ENCODE data around the gene PRAMEF12.
A peak's percentile ranks its signal among the peaks of the same experiment; 100 is the strongest.
"Not testable (repeated sequence)": the region's sequence is repeated elsewhere in the genome, so short reads cannot be mapped to it uniquely, and the experiment has no call there.

The PRAMEF12 gene

DNA sequence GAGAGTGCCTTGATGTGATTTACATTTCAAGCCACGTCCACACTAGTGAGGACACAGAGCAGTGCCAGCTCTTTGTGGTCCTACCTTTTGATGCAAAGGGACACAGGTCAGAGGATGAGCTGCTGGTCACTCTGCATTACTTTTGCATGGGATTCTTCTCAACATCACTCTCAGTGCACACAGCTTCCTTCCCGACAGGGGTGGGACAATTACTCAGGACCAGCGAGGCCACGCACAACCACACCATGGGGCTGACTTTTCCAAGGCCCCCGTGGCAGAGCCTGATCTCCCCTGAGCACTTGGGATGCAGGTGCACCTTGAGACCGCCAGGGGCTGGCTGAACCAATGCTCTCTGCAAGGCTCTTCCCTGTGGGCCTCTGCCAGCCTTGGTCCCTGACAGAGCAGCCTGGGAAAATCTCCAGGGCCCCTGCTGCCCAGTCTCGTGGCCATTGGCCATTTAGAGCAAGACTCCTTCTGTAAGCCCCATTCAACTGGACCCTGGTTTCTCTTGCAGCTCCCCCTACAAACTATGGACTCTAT lies 13.2 kb upstream of the PRAMEF12 start:
- no peak for TF ChIP-seq POLR2A (IDR thresholded peaks at IDR 0.05; ENCODE audit: low read depth, low read length)
- FAIRE-seq (no peak), DNase-seq (ENCODE audit: insufficient read length, low spot score) (no peak)

DNA sequence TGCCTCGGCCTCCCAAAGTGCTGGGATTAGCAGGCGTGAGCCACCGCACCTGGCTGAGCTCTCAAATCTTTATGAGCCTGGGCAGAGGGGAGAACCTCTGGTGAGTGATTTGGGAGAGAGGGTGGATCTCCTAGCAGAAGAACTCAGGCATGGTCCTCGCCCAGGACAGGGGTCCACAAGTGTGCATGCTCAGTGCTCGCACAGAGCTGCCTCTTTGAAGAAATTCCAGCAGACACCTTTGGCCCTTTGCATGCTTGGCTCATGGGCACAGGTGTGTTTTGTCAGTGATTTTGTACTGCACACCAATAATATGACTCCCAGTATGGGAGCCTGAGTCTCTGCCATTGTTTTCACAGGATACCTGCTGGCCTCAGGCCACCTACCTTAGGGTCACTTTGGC lies 11.8 kb upstream of the PRAMEF12 start:
- TF ChIP-seq POLR2A (IDR thresholded peaks at IDR 0.05; ENCODE audit: low read depth, low read length) = no peak
- no peak for DNase-seq (ENCODE audit: insufficient read length, low spot score)
- no peak for FAIRE-seq

DNA sequence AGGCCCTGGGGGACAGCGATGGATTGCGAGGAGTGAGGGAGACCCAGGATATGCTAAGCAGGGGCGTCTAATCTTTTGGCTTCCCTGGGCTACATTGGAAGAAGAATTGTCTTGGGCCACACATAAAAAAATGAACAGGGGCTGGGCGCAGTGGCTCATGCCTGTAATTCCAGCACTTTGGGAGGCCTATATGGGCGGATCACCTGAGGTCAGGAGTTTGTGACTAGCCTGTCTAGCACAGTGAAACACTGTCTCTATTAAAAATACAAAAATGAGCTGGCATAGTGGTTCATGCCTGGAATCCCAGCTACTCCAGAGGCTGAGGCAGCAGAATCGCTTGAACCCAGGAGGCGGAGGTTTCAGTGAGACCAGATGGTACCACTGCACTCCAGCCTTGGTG lies 10.8 kb upstream of the PRAMEF12 start:
- FAIRE-seq (no peak), DNase-seq (ENCODE audit: insufficient read length, low spot score) (no peak)
- TF ChIP-seq POLR2A (IDR thresholded peaks at IDR 0.05; ENCODE audit: low read depth, low read length) = no peak

DNA sequence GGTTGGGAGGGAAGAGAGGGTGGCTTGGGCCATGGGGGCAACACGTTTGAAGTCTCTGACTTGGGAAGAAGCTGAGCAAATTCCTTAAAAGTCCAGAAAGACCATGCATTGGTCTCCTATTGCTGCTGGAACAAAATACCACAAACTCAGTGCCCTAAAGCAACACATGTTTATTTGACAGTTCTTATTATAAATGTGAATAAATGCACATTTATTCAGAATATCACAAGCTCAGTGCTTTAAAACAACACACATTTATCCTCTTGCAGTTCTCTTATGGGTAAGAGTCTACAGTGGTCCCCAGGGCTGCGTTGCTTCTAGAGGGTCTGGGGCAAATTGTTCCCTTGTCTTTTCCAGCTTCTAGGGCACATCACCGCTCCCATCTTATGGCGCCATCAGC lies 10.1 kb upstream of the PRAMEF12 start:
- no peak for TF ChIP-seq POLR2A (IDR thresholded peaks at IDR 0.05; ENCODE audit: low read depth, low read length)
- no peak for FAIRE-seq
- DNase-seq (ENCODE audit: insufficient read length, low spot score) = no peak

DNA sequence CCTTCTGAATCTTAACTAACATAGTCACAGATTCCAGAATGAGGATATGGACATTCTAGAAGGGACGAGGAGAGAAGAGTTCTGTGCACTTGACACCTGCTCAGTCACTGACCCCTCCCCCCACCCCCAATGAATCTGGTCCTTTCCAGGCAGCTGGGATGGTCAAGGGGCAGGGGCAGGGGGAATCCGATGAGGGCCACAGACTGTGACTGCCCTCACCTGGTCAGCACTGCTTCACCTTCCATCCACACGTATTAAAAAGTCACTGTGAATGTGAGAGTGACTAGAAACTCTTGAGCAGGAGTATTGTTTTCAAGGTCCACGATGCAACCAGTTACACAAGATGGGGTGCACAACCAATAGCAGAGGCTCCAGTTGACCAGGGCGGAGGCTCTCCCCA lies 9.5 kb upstream of the PRAMEF12 start:
- DNase-seq (ENCODE audit: insufficient read length, low spot score) (no peak), FAIRE-seq (no peak)
- no peak for TF ChIP-seq POLR2A (IDR thresholded peaks at IDR 0.05; ENCODE audit: low read depth, low read length)

DNA sequence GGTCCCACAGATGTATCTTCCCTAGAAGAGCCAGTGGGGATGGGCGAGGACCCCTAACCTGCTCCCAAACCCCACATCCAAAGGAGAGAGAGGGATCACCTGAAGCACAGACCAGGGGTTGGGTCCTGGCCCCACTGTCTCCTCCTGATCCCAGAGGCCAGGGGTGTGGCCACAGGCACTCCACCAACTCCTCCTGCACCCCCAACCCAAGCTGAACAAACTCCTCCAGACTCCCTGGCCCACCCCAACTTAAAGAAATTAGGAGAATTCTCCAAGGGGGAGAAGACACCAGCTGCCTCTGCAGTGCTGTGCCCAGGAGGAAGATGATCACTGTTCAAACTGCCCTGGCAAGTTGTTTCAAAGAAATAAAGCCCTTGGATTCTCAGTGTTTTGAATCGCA lies 4.5 kb upstream of the PRAMEF12 start:
- FAIRE-seq = no peak
- no peak for DNase-seq (ENCODE audit: insufficient read length, low spot score)
- TF ChIP-seq POLR2A (IDR thresholded peaks at IDR 0.05; ENCODE audit: low read depth, low read length) = no peak

DNA sequence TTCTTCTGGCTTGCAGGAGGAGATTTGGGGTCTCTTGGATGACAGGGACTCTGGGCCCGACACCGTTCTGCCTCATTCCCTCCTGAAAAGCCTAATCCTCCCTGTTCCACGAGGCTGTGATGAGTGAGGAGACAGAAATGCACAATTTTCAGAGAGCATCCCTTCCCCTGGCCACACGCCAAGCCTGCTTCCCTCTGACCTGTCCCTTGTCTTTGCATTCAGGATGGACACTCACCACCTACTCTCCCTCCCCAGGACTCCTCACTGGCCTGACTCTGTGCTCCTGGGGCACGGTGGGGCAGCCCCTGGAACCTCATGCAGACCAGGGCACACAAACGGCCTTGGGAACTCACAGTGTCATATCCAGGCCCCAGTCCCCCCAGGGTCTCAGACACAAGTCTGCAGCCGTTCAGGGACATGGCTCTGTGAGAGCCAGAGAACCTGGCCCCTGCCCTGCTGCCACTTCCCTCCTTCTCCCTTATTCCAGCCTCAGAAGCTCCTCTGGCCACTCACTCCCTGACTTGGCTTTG lies 3.5 kb upstream of the PRAMEF12 start:
- no peak for DNase-seq (ENCODE audit: insufficient read length, low spot score)
- FAIRE-seq = no peak
- no peak for TF ChIP-seq POLR2A (IDR thresholded peaks at IDR 0.05; ENCODE audit: low read depth, low read length)

DNA sequence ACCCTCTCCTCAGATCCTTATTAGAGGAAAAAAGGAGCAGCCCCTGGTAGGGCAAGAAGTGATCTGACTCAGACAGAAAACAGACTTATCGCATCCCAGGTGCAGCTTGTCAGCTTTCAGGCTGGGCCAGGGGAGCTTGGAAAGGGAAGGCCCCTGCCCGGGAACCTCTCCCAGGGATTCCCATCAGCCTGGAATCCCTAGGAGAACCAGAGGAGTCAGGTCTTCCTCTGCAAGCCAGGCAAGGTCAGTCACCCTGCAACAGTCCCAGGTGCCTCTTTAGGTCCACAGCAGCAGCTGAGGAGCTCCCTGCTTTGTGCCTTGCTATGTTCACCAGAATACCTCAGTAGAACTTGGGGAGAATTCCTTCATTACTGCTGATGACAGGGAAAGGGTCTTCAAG lies 2.9 kb upstream of the PRAMEF12 start:
- DNase-seq (ENCODE audit: insufficient read length, low spot score) (no peak), FAIRE-seq (no peak)
- no peak for TF ChIP-seq POLR2A (IDR thresholded peaks at IDR 0.05; ENCODE audit: low read depth, low read length)

DNA sequence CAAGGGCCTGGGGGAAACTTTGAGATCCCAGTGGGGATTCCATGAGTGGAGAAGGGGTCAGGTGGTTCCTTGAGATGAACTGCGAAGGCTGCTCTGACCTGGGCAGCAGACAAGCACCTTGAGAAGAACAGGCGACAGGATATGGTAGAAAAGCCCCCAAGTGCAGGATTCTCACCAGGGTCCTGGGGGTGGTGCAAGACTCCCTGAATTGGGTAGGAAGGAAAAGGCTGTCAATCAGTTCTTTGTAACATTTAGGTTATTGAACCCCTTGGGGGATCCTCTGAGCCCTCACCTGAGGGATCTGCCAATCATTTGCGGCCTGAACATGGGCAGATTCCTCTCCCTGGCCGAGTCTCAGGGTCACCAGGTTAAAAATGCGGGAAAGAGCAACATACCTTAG lies 2.4 kb upstream of the PRAMEF12 start:
- DNase-seq (ENCODE audit: insufficient read length, low spot score) (no peak), FAIRE-seq (no peak)
- TF ChIP-seq POLR2A (IDR thresholded peaks at IDR 0.05; ENCODE audit: low read depth, low read length) = no peak

DNA sequence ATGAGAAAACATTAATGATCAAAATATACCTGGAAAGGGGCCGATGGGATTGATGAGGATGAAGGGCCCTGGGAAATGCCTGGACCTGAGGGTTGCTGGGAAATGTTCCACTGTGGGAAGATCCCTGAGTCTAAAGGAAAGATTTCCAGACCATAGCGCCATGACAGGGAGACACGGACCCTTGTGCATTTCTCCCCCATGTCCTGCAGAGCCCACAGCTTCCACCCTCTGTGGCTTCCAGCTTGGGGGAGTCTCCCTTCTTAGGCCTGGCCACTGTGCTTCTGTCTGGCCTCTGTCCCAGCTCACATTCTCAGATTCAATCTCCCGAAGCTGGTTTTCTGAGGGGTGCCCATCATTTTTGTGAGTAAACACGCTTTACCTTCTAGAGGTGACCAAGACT lies 1.0 kb upstream of the PRAMEF12 start:
- DNase-seq (ENCODE audit: insufficient read length, low spot score) (no peak), FAIRE-seq (no peak)
- no peak for TF ChIP-seq POLR2A (IDR thresholded peaks at IDR 0.05; ENCODE audit: low read depth, low read length)

DNA sequence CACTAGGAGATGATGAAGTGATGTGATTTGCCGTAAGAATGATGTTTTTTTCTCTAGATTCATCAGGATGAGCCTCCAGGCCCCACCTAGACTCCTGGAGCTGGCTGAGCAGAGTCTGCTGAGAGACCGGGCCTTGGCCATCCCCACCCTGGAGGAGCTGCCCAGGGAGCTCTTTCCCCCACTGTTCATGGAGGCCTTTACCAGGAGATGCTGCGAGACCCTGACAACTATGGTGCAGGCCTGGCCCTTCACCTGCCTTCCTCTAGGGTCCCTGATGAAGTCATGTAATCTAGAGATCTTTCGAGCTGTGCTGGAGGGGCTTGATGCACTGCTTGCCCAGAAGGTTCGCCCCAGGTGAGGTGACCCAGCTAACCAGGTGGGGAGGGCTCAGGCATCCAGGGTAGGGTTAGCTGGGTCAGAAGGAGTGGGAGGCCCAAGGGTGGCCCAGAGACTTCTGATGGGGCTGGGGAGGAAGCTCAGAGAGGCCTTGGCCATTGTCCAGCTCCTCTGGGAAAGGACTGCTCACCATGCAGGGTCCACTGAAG lies 1.3 kb downstream of the PRAMEF12 start:
- no peak for TF ChIP-seq POLR2A (IDR thresholded peaks at IDR 0.05; ENCODE audit: low read depth, low read length)
- DNase-seq (ENCODE audit: insufficient read length, low spot score) (no peak), FAIRE-seq (no peak)

DNA sequence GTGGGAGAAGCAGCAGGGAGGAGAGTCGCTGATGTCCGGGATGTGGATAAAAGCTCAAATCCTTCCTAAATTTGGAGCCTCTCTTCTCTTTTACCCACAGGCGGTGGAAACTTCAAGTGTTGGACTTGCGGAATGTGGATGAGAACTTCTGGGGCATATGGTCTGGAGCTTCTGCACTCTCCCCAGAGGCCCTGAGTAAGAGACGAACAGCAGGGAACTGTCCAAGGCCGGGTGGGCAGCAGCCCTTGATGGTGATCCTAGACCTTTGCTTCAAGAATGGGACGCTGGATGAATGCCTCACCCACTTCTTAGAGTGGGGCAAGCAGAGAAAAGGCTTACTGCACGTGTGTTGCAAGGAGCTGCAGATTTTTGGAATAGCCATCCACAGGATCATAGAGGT lies 1.9 kb downstream of the PRAMEF12 start:
- no peak for TF ChIP-seq POLR2A (IDR thresholded peaks at IDR 0.05; ENCODE audit: low read depth, low read length)
- DNase-seq (ENCODE audit: insufficient read length, low spot score) (no peak), FAIRE-seq (no peak)

DNA sequence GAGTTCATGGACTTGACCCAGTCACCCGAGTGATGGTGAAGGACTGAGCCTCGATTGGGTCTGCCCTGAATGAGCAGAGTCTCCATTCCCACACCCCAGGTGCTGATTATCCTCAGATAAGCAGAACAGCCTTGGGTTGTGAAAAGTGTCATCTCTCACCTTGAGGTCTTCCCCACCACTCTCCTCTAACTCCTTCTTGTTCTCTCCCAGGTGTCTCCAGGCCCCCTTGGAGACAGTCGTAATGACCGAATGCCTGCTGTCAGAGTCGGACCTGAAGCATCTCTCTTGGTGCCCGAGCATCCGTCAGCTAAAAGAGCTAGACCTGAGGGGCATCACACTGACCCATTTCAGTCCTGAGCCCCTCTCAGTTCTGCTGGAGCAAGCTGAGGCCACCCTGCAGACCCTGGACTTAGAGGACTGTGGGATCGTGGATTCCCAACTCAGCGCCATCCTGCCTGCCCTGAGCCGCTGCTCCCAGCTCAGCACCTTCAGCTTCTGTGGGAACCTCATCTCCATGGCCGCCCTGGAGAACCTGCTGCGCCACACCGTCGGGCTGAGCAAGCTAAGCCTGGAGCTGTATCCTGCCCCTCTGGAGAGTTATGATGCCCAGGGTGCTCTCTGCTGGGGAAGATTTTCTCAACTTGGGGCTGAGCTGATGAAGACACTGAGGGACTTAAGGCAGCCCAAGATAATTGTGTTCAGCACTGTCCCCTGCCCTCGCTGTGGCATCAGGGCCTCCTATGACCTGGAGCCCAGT lies 3.4 kb downstream of the PRAMEF12 start:
- no peak for TF ChIP-seq POLR2A (IDR thresholded peaks at IDR 0.05; ENCODE audit: low read depth, low read length)
- FAIRE-seq = no peak

DNA sequence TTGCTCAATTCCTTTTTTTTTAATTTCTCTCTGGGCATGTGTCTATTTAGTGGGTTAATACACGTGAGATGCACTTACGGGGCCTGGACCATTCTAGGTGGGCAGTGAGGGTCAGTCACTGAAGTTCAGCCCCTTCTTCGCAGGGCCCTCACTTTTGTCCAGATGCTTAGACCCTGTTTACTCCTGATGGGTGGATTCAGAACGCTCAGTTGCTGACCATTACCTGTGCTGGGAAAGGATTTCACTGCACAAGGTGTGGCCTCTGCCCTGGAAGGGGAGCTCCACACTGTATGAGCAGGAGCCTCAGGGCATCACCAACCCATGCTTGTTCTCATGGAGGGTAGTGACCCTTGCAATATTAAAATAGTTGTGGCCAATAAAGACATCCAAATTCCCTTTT lies 4.5 kb downstream of the PRAMEF12 start:
- DNase-seq (ENCODE audit: insufficient read length, low spot score) (no peak), FAIRE-seq (no peak)
- no peak for TF ChIP-seq POLR2A (IDR thresholded peaks at IDR 0.05; ENCODE audit: low read depth, low read length)

More for the DNA sequence above, 3.4 kb downstream of the PRAMEF12 start:
- no peak for DNase-seq (ENCODE audit: insufficient read length, low spot score)

DNA sequence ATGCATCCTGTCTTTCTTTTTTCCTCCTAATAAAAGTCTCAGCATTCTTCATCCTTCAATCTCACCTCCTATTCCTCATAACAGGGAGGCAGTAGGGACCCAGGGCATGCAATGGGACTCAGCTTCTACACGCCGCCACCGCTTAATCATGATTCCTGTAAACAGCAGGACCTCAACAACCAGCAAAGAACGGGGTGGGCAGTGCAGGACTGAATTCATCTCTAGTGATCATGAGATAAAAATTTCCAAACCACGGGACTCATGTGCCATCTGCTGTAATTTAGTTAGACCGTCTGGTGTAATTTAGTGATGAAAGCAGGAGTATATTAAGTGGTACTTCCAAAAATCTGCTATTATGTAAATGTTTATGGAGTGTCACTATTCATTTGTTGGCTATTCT lies 5.4 kb downstream of the PRAMEF12 start:
- FAIRE-seq (no peak), DNase-seq (ENCODE audit: insufficient read length, low spot score) (no peak)
- TF ChIP-seq POLR2A (IDR thresholded peaks at IDR 0.05; ENCODE audit: low read depth, low read length) = no peak

DNA sequence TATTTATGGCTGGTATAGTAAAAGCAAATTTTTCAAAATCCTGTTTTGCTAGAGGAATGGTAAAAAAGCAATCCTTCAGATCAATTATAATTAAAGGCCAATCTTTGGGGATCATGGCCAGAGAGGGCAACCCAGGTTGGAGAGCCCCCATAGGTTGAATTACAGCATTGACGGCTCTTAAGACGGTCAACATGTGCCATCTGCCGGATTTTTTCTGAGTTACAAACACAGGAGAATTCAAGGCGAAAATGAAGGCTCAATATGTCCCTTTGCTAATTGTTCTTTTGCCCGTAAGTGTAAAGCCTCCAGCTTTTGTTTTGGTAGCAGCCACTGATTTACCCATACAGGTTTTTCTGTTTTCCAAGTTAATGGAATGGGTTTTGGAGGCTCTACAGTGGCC lies 8.0 kb downstream of the PRAMEF12 start:
- FAIRE-seq = not testable (repeated sequence)

DNA sequence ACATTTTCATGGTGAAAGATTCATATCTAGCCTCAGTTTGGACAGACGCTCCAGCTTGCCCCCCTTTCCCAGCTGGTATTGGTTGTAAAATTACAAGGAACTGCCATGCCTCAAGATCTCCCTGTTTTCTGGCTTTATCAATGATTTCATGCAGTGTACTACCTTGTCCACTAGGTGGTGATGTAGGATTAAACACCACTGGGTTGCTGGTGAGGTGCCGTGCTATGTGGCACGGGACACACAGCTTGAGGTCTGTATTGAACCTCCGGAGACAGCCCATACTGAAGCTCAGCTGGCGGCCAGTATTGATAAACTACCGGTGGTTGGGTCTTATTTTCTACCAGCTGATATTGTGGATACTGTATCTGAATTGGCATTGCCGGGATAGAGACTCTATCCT lies 10.2 kb downstream of the PRAMEF12 start:
- FAIRE-seq = peak; percentile 38

More for the DNA sequence above, 8.0 kb downstream of the PRAMEF12 start:
- not testable (repeated sequence) for DNase-seq (ENCODE audit: insufficient read length, low spot score)

DNA sequence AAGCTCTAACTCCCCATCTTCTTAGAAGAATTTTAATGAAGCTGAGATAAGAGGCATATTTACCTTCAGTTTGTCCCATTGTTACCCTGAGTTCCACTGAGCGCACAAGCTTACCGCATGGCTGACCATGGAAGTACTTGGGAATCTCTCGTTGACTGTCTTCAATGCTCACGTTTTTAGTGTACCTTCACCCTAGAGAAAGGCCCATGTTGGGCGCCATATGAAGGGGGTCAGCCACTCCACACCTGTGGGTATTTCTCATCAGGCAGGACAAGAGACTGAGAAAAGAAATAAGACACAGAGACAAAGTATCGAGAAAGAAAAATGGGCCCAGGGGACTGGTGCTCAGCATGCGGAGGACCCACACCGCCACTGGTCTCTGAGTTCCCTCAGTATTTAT lies 11.2 kb downstream of the PRAMEF12 start:
- not testable (repeated sequence) for DNase-seq (ENCODE audit: insufficient read length, low spot score); FAIRE-seq

More for the DNA sequence above, 10.2 kb downstream of the PRAMEF12 start:
- DNase-seq (ENCODE audit: insufficient read length, low spot score) = not testable (repeated sequence)

DNA sequence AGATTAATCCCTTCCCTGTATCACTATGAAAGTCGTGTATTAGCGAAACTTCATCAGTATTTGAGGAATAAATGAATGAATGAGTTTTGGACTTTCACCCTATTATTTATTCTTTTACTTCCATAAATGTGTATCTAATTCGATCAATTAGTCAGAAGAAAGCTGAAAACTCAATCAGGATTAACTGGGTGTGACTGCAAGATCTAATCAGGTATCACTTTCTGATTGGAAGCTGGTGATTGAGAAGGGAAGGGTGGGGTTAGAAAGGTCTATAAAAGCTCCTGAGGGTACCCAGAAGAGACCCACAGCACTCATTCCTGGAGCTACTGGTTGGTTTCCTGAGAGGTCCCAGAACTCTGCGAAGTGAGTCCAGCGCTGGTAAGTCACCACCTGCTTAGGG lies 17.6 kb downstream of the PRAMEF12 start, which contains the start of gene PRAMEF1:
TSS of gene PRAMEF1 (plus strand) at position 301 of the 400 bp plus-strand sequence. CDS start 1,831 bp downstream, outside the sequence.
- DNase-seq (ENCODE audit: insufficient read length, low spot score); FAIRE-seq: not testable (repeated sequence)
